Peyer's patch (tissue), 4 donors: ENCODE results near the gene SYNE3. TPM values are rescaled to one million over a fixed set of nuclear protein-coding genes. Genes with fewer than 3 reads are reported as not detected.

Experiments
- DNase-seq, 3 donors: peaks; one replicate each; pipeline ENCODE4 v3.0.0-alpha.2; 2017 to 2019
- H3K27ac ChIP-seq, 4 donors: fragments of 200-600 bp; sonication (generic); one replicate each; pipeline ENCODE4 v1.5.1; 2016 to 2019
- H3K27me3 ChIP-seq, 2 donors: fragments of 200-600 bp; sonication (generic); one replicate each; pipeline ENCODE4 v1.5.1; 2019
- H3K36me3 ChIP-seq, 3 donors: fragments of 200-600 bp; sonication (generic); one replicate each; pipeline ENCODE4 v1.5.1; 2016 to 2019
- H3K4me1 ChIP-seq, 4 donors: fragments of 200-600 bp; sonication (generic); one replicate each; pipeline ENCODE4 v1.5.1; 2016 to 2019
- H3K4me3 ChIP-seq, 4 donors: fragments of 200-600 bp; sonication (generic); 1 replicate in 3 of 4; 2 replicates in 1 of 4; pipeline ENCODE4 v1.5.1; 2016 to 2019; ENCODE audit warnings: mild to moderate bottlenecking in 1 of 4
- H3K9me3 ChIP-seq, 4 donors: fragments of 200-600 bp; sonication (generic); one replicate each; pipeline ENCODE4 v1.5.1; 2016 to 2019; ENCODE audit warnings: mild to moderate bottlenecking in 1 of 4
- POLR2A ChIP-seq, 2 donors: fragments of 450-650 bp; IDR thresholded peaks; one replicate each; pipeline ENCODE4 v1.5.1; 2017; ENCODE audit warnings: antibody characterized with exemption in 2 of 2, mild to moderate bottlenecking in 2 of 2, moderate library complexity in 2 of 2
- total RNA-seq, 4 donors: library from RNA; depleted of rRNA; stranded (reverse); fragments of >200 nt; gene quantifications; one replicate each; pipeline ENCODE4 v1.1.0, GENCODE V29; 2016
- TF ChIP-seq, protein P1 (sequence below), 6 experiments: fragments of 450-650 bp in 4 of 6; fragments of 200-600 bp in 2 of 6; sonication (generic) in 1 of 6; IDR thresholded peaks; one replicate each; pipeline ENCODE4 v1.5.1; 2017 to 2019; ENCODE audit warnings: antibody characterized with exemption in 6 of 6, mild to moderate bottlenecking in 3 of 6, moderate library complexity in 1 of 6

SYNE3 gene
- total RNA-seq, 4 donors from 2014 or later = 7.2 to 35.5 (median 13.1) TPM

DNA sequence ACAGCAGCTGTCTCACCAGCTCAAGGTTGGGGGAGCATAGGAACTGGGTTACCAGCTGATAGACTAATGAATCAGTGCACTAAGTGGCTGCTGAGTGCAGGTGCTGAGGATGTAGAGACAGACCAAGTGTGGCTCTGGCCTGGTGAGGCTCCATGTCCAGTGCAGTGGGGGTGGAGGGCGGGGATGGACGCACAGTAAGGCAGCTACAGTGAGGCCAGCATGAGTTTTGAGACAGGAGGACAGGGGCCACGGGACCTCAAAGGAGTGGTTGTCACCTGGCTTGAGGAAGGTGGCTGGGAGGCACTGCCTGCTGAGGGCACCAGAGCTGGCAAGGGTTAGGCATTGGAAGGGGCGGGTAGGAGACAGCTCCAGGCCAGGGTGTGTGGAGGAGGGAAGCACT lies 37.0 kb downstream of the SYNE3 start:
- H3K27ac ChIP-seq = peak overlapping the region in 1 of 4 donors; percentile 53
- TF ChIP-seq, protein P1, sequence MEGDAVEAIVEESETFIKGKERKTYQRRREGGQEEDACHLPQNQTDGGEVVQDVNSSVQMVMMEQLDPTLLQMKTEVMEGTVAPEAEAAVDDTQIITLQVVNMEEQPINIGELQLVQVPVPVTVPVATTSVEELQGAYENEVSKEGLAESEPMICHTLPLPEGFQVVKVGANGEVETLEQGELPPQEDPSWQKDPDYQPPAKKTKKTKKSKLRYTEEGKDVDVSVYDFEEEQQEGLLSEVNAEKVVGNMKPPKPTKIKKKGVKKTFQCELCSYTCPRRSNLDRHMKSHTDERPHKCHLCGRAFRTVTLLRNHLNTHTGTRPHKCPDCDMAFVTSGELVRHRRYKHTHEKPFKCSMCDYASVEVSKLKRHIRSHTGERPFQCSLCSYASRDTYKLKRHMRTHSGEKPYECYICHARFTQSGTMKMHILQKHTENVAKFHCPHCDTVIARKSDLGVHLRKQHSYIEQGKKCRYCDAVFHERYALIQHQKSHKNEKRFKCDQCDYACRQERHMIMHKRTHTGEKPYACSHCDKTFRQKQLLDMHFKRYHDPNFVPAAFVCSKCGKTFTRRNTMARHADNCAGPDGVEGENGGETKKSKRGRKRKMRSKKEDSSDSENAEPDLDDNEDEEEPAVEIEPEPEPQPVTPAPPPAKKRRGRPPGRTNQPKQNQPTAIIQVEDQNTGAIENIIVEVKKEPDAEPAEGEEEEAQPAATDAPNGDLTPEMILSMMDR (IDR thresholded peaks at IDR 0.05) = no peak
- no peak for TF ChIP-seq POLR2A (IDR thresholded peaks at IDR 0.05)
- H3K4me1 ChIP-seq = peaks cover 4 to 31% (median 19%) of the 10 kb centered on the region in 4 donors
- no peak overlapping the region for H3K4me3 ChIP-seq
- H3K36me3 ChIP-seq = peaks cover 0 to 11% (median 0%) of the 10 kb centered on the region in 3 donors
- DNase-seq = no peak
- H3K9me3 ChIP-seq = no peaks in the 10 kb centered on the region
- no peaks in the 10 kb centered on the region for H3K27me3 ChIP-seq

DNA sequence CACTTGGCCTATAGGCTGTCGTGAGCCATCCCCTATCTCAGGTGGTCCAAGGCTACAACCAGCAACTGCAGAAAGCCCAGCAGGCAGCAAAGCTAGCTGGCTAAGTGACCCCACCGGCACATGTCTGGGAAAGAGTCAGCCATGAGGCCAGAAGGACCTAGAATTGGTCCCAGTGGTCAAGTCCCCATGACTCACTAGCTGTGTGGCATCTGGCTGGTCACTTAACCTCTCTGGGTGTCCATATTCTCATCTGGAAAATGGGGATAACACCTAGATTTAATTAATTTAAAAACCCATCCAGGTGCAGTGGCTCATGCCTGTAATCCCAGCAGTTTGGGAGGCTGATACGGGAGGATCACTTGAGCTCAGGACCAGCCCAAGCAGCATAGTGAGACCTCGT lies 37.6 kb downstream of the SYNE3 start:
- Histone ChIP-seq H3K36me3 (peaks cover 0 to 11% (median 0%) of the 10 kb centered on the region in 3 donors), H3K27me3 (no peaks in the 10 kb centered on the region), H3K9me3 (no peaks in the 10 kb centered on the region), H3K4me1 (peaks cover 3 to 25% (median 17%) of the 10 kb centered on the region in 4 donors), H3K4me3 (no peak overlapping the region), H3K27ac (no peak overlapping the region)
- DNase-seq = no peak
- TF ChIP-seq, protein P1 (IDR thresholded peaks at IDR 0.05) = no peak
- TF ChIP-seq POLR2A (IDR thresholded peaks at IDR 0.05) = no peak

DNA sequence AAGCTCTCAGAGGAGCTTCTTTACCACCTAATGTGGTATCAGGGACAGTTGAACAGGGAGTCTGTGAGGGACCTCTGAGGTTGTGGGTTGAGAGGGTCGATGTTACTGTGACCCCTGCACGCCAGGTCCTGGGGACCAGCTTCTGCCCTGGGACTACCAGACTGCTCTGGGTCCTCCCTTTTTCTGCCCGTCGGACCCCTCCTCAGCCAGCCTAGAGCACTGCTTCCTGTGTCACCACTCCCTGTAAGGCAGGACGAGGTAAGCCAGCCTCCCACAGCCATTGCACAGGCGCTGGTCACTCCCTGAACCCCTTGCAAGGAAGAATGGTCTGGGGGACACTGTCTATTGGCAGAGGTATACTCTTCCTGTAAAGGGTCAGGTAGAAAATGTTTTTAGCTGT lies 38.1 kb downstream of the SYNE3 start:
- Histone ChIP-seq H3K9me3 (no peaks in the 10 kb centered on the region), H3K4me1 (peaks cover 0 to 19% (median 17%) of the 10 kb centered on the region in 4 donors), H3K27ac (no peak overlapping the region), H3K4me3 (no peak overlapping the region), H3K36me3 (peaks cover 0 to 11% (median 0%) of the 10 kb centered on the region in 3 donors), H3K27me3 (no peaks in the 10 kb centered on the region)
- TF ChIP-seq, protein P1 (IDR thresholded peaks at IDR 0.05) = no peak
- TF ChIP-seq POLR2A (IDR thresholded peaks at IDR 0.05) = no peak
- no peak for DNase-seq

DNA sequence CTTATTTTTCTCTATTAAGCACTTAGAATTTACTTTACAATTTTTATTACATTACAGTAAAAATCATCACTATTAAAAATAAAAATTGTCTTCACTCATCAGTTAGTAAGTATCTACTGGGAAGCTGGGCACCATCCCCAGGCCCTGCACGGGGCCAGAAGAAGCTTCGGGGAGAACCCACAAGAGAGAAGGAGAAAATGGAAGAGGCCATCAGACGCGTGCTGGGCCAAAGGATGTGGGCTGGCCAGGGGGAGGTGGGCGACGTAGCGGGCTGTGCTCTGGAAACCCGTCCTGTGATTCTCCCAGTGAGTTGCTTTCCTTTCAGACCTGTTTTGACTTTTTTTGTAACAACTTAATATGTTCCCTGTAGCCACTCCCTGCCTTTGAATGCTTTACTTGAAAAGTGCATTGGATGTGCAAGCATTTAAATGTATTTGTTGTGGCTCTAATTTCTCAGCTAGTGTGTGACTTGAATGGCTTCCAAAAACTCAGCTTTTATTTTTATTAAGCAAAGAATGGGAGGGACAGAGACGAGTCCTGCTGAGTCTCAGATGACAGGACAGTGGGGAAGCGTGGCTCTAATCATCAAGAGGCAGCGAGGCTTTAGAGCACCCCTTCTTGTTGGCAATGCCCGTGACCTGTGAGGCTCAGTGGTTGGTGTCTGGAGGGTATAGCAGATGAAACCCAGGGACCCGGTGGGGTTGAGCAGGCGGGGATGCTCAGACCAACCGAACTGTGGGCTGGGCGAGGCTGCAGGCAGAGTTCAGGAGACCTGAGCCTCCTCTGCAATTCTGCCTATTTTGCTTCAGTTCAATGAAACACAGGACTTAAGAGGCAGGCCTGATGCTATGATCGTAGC lies 38.8 kb downstream of the SYNE3 start:
- Histone ChIP-seq H3K4me3 (no peak overlapping the region), H3K27ac (no peak overlapping the region), H3K4me1 (peaks cover 0 to 19% (median 14%) of the 10 kb centered on the region in 4 donors), H3K27me3 (no peaks in the 10 kb centered on the region), H3K36me3 (peaks cover 0 to 11% (median 0%) of the 10 kb centered on the region in 3 donors), H3K9me3 (no peaks in the 10 kb centered on the region)
- no peak for DNase-seq
- TF ChIP-seq, protein P1 (IDR thresholded peaks at IDR 0.05) = no peak
- no peak for TF ChIP-seq POLR2A (IDR thresholded peaks at IDR 0.05)

DNA sequence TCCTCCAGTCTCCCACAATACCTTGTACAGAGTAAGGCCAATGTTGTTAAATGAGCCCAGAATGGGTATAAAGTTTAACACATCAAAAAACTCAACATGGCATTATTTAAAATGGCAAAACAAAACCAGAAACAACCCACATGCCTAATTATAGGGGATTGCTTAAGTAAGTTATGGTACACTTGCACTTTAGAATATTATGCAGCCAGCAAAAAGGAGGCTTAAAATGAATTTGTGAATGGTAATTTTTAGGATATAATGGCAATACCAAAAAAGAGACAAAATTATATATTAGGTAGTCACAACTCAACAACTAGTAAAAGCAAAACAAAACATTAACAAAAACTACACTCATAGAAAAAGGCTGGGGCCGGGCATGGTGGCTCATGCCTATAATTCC lies 39.7 kb downstream of the SYNE3 start:
- TF ChIP-seq, protein P1 (IDR thresholded peaks at IDR 0.05) = no peak
- no peak for TF ChIP-seq POLR2A (IDR thresholded peaks at IDR 0.05)
- Histone ChIP-seq H3K4me3 (no peak overlapping the region), H3K4me1 (peaks cover 0 to 19% (median 13%) of the 10 kb centered on the region in 4 donors), H3K27ac (no peak overlapping the region), H3K27me3 (no peaks in the 10 kb centered on the region), H3K9me3 (no peaks in the 10 kb centered on the region), H3K36me3 (peaks cover 0 to 15% (median 0%) of the 10 kb centered on the region in 3 donors)
- no peak for DNase-seq
